Adrenal gland (tissue), 12 donors: ENCODE data around the gene ARHGAP4. TPM values are rescaled to one million over a fixed set of nuclear protein-coding genes. Genes with fewer than 3 reads are reported as not detected.
A peak's percentile ranks its signal among the peaks of the same experiment; 100 is the strongest.

Experiments used
- DNase-seq, 7 donors: peaks; one replicate each; pipeline ENCODE4 v3.0.0-alpha.2; 2019 to 2020
- H3K27ac ChIP-seq, 5 donors: fragments of 200-600 bp; sonication (generic) in 4 of 5; 1 replicate in 3 of 5; 2 replicates in 2 of 5; pipeline versions ENCODE4 v1.5.1 to v1.8.0; 2016 to 2020; ENCODE audit warnings: mild to moderate bottlenecking in 1 of 5
- H3K27me3 ChIP-seq: fragments of 200-600 bp; 2 replicates; pipeline ENCODE4 v1.8.0; 2021
- H3K36me3 ChIP-seq, 2 donors: fragments of 200-600 bp; replicated peaks in 1 of 2; 1 replicate in 1 of 2; 2 replicates in 1 of 2; pipeline versions ENCODE4 v1.5.1 to v1.8.0; 2018 to 2022
- H3K4me1 ChIP-seq, 2 donors: fragments of 200-600 bp; replicated peaks in 1 of 2; 1 replicate in 1 of 2; 2 replicates in 1 of 2; pipeline versions ENCODE4 v1.5.1 to v1.8.0; 2018 to 2021
- H3K4me3 ChIP-seq, 4 donors: fragments of 200-600 bp; sonication (generic) in 3 of 4; one replicate each; pipeline ENCODE4 v1.5.1; 2016 to 2018
- H3K9me3 ChIP-seq, 3 donors: fragments of 200-600 bp; sonication (generic) in 1 of 3; replicated peaks in 1 of 3; 1 replicate in 2 of 3; 2 replicates in 1 of 3; pipeline versions ENCODE4 v1.5.1 to v1.8.0; 2016 to 2021
- CTCF ChIP-seq, 6 experiments: fragments of 450-650 bp in 4 of 6; fragments of 200-600 bp in 2 of 6; sonication (generic) in 1 of 6; IDR thresholded peaks; 1 replicate in 5 of 6; 2 replicates in 1 of 6; pipeline versions ENCODE4 v1.5.1 to v1.8.0; 2016 to 2021; ENCODE audit warnings: antibody characterized with exemption in 6 of 6, mild to moderate bottlenecking in 2 of 6, moderate library complexity in 1 of 6
- POLR2A ChIP-seq, 2 donors: fragments of 450-650 bp; IDR thresholded peaks; one replicate each; pipeline ENCODE4 v1.6.1; 2017; ENCODE audit warnings: antibody characterized with exemption in 2 of 2, mild to moderate bottlenecking in 2 of 2, moderate library complexity in 1 of 2
- WGBS, 4 donors: extraction: QIAGEN DNeasy Blood & Tissue Kit in 2 of 4; methylation state at CpG; one replicate each; pipeline versions ENCODE4 v1.1.5 to v1.1.7; 2013 to 2017; 5-methylcytosine and 5-hydroxymethylcytosine counted together
- intact Hi-C, 2 donors: fragments of 100-400 bp; cut with DNase I; formaldehyde crosslinking; loops; one replicate each; pipeline versions ENCODE4 v1.14.1 to v1.15.0; 2022 to 2023
- polyA plus RNA-seq, 3 donors: library from polyadenylated mRNA; stranded (reverse); fragments of 200-250 nt in 2 of 3; fragments of 350-450 nt in 1 of 3; fragmentation: Illumina TruSeq in 1 of 3; extraction: RNeasy Lipid Tissue Mini Kit (QIAGEN cat#74804) in 1 of 3; gene quantifications; one replicate each; pipeline ENCODE4 v1.2.3, GENCODE V29; 2013 to 2014
- total RNA-seq, 9 donors: library from RNA; depleted of rRNA in 4 of 9; stranded (reverse); fragments of >200 nt in 4 of 9; fragments of 120-200 nt in 1 of 9; fragmentation: NEBNext Ultra II Directional in 1 of 9; extraction: Animal tissue kit (Norgen Biotek cat#: 25700) in 1 of 9; gene quantifications; one replicate each; pipeline versions ENCODE4 v1.1.0 to v1.2.4, GENCODE V29; 2013 to 2023
- donor health status: healthy with polysubstance abuse.
- donor health status: Bipolar disorder and iron deficiency.
- donor health status: DM: yes; HTN: yes; CAD: no.
- donor health status: DM: no; HTN: no; CAD: no.
- donor health status: DM: no; HTN: no; CAD: no.
- donor health status: DM: yes; HTN: yes; CAD: no.

Gene ARHGAP4
- total and polyA plus RNA-seq, 12 donors = 1.5 to 316 (median 46.0) TPM

DNA sequence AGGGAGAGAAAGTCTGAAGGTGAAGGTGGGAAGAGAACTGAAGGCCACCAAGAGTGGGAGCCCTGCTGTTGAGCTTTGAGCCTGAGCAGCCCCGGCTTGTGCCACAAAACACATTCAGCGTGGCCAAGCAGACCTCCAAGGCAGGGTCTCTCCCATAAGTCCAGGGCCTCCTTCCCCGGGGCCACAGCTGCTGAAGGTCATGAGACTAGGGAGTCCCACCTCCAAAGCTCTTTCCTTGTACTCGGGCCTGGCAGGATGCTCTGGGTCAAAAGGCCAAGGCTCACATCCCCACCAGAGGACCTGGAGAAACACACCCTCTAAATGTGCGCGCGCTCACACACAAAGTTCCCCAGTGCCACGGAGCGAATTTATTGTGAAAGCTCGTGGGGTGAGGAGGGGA is 3.5 kb upstream of the ARHGAP4 start:
- intact Hi-C loops = no loop called here
- no peak for TF ChIP-seq POLR2A (IDR thresholded peaks at IDR 0.05)
- TF ChIP-seq CTCF (IDR thresholded peaks at IDR 0.05) = no peak

GRCh38 chrX:153928846-153929245 is 2.8 kb upstream of the ARHGAP4 start:
- intact Hi-C loops = no loop called here
- no peak overlapping the region for H3K4me3 ChIP-seq
- no peaks in the 10 kb centered on the region for H3K9me3 ChIP-seq
- 39 to 69% (median 54%) methylated on average over 4 to 9 of the region's 9 CpGs for WGBS, 4 donors
- DNase-seq = peak in 1 of 7 donors; percentile 31
- no peaks in the 10 kb centered on the region for H3K27me3 ChIP-seq
- H3K27ac ChIP-seq = peak overlapping the region in 3 of 5 donors; percentile 26 to 94 (median 61)
- peaks cover 0 to 22% of the 10 kb centered on the region in 2 donors for H3K36me3 ChIP-seq
- peaks cover 17 to 43% of the 10 kb centered on the region in 2 donors for H3K4me1 ChIP-seq
- no peak for TF ChIP-seq POLR2A (IDR thresholded peaks at IDR 0.05)
- TF ChIP-seq CTCF (IDR thresholded peaks at IDR 0.05) = no peak

More for the DNA sequence above, 3.5 kb upstream of the ARHGAP4 start:
- peaks cover 0 to 22% of the 10 kb centered on the region in 2 donors for H3K36me3 ChIP-seq
- no peak overlapping the region for H3K4me3 ChIP-seq
- H3K27me3 ChIP-seq = no peaks in the 10 kb centered on the region
- no peaks in the 10 kb centered on the region for H3K9me3 ChIP-seq
- H3K4me1 ChIP-seq = peaks cover 21 to 45% of the 10 kb centered on the region in 2 donors
- WGBS, 4 donors = 64 to 78% (median 73%) methylated on average over 10 of the region's 10 CpGs; no CpG with 5 or more reads in 1 of the 4 donors
- H3K27ac ChIP-seq = peak overlapping the region in 3 of 5 donors; percentile 5 to 94 (median 61)
- no peak for DNase-seq

- peaks cover 0 to 22% of the 10 kb centered on the region in 2 donors for H3K36me3 ChIP-seq
- intact Hi-C loops = no loop called here
- H3K27me3 ChIP-seq = no peaks in the 10 kb centered on the region
- H3K4me1 ChIP-seq = peaks cover 13 to 38% of the 10 kb centered on the region in 2 donors
- DNase-seq = peak; percentile 95 to 98 (median 96)
- peak overlapping the region in 2 of 4 donors; percentile 7 to 64 for H3K4me3 ChIP-seq
- H3K27ac ChIP-seq = peak overlapping the region; percentile 86 to 98 (median 95)
- TF ChIP-seq CTCF (IDR thresholded peaks at IDR 0.05) (peak in 1 of 6 experiments; percentile 10), POLR2A (IDR thresholded peaks at IDR 0.05) (peak; percentile 81 to 85)
- H3K9me3 ChIP-seq = no peaks in the 10 kb centered on the region
- whole genome bisulfite sequencing, 4 donors = 0 to 16% (median 8%) methylated on average over 7 to 76 of the region's 76 CpGs
Measured at GRCh38 chrX:153927922-153928760, 2.1 kb upstream of the ARHGAP4 start.

DNA sequence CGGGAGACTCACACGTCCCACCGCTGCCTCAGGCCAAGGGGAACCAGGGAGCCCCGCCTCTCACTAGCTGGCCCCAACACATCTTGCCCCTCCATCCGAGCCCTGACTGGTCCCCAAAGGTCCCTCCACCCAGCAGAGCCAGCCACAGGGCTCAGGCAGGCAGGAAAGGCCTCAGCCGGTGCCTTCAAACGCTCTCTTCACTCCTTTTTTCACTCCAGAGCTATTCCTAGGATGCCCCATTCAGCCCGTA is 1.5 kb upstream of the ARHGAP4 start:
- peaks cover 13 to 43% of the 10 kb centered on the region in 2 donors for H3K4me1 ChIP-seq

More for the DNA sequence above, 1.5 kb upstream of the ARHGAP4 start:
- Histone ChIP-seq H3K9me3 (no peaks in the 10 kb centered on the region), H3K27me3 (no peaks in the 10 kb centered on the region), H3K4me3 (peak overlapping the region in 2 of 4 donors; percentile 7 to 64), H3K36me3 (peaks cover 0 to 22% of the 10 kb centered on the region in 2 donors), H3K27ac (peak overlapping the region; percentile 86 to 98 (median 95))
- intact Hi-C loops = no loop called here
- no peak for DNase-seq
- WGBS, 4 donors = 0 to 15% (median 7%) methylated on average over 1 to 8 of the region's 8 CpGs
- TF ChIP-seq POLR2A (IDR thresholded peaks at IDR 0.05) (no peak), CTCF (IDR thresholded peaks at IDR 0.05) (no peak)
